Esophagus muscularis mucosa (tissue), 4 donors: ENCODE results near the gene ZFYVE28. TPM values are rescaled to one million over a fixed set of nuclear protein-coding genes. Genes with fewer than 3 reads are reported as not detected.

Source experiments
- DNase-seq: peaks from one replicate; pipeline ENCODE4 v3.0.0-alpha.2; 2017; ENCODE audit errors: extremely low spot score
- H3K27ac ChIP-seq, 4 donors: fragments of 200-600 bp; sonication (generic); replicated peaks in 1 of 4; 1 replicate in 3 of 4; 2 replicates in 1 of 4; pipeline ENCODE4 v1.5.1; 2016 to 2019; ENCODE audit warnings: mild to moderate bottlenecking in 1 of 4
- H3K27me3 ChIP-seq, 4 donors: fragments of 200-600 bp; sonication (generic); one replicate each; pipeline versions ENCODE4 v1.5.1 to v1.6.0; 2016 to 2019
- H3K36me3 ChIP-seq, 4 donors: fragments of 200-600 bp; sonication (generic); one replicate each; pipeline ENCODE4 v1.5.1; 2016 to 2019
- H3K4me1 ChIP-seq, 4 donors: fragments of 200-600 bp; sonication (generic); one replicate each; pipeline ENCODE4 v1.5.1; 2016 to 2019
- H3K4me3 ChIP-seq, 4 donors: fragments of 200-600 bp; sonication (generic); 1 replicate in 2 of 4; 2 replicates in 2 of 4; pipeline ENCODE4 v1.5.1; 2016 to 2019; ENCODE audit warnings: mild to moderate bottlenecking in 4 of 4, moderate library complexity in 1 of 4
- H3K9me3 ChIP-seq, 4 donors: fragments of 200-600 bp; sonication (generic); 1 replicate in 3 of 4; 2 replicates in 1 of 4; pipeline ENCODE4 v1.5.1; 2016 to 2019
- EP300 ChIP-seq: sonication (generic); formaldehyde crosslinking; IDR thresholded peaks from one replicate; pipeline ENCODE4 v1.6.1; 2017; ENCODE audit warnings: antibody characterized with exemption
- POLR2A ChIP-seq: fragments of 450-650 bp; IDR thresholded peaks from one replicate; pipeline ENCODE4 v1.6.1; 2017; ENCODE audit warnings: antibody characterized with exemption, moderate library complexity, mild to moderate bottlenecking, low read depth
- POLR2AphosphoS5 ChIP-seq, 2 donors: sonication (generic); formaldehyde crosslinking; IDR thresholded peaks; one replicate each; pipeline ENCODE4 v1.6.1; 2017; ENCODE audit warnings: antibody characterized with exemption in 2 of 2
- WGBS: methylation state at CpG from one replicate; pipeline ENCODE4 v1.1.5; 2018; 5-methylcytosine and 5-hydroxymethylcytosine counted together
- intact Hi-C: fragments of 100-400 bp; cut with DNase I; formaldehyde crosslinking; loops from one replicate; pipeline ENCODE4 v1.15.1; 2023
- total RNA-seq, 4 donors: library from RNA; depleted of rRNA; stranded (reverse); fragments of >200 nt; gene quantifications; one replicate each; pipeline versions ENCODE4 v1.1.0 to v1.2.1, GENCODE V29; 2016
- TF ChIP-seq, protein P1 (sequence below), 3 experiments: fragments of 200-600 bp in 2 of 3; fragments of 450-650 bp in 1 of 3; sonication (generic) in 2 of 3; IDR thresholded peaks; one replicate each; pipeline ENCODE4 v1.5.1; 2017 to 2019; ENCODE audit warnings: antibody characterized with exemption in 3 of 3, mild to moderate bottlenecking in 2 of 3, moderate library complexity in 1 of 3

Gene ZFYVE28
- total RNA-seq, 4 donors from 2014 or later = 4.5 to 13.4 (median 8.4) TPM

GRCh38 chr4:2267841-2268240 lies 150.6 kb downstream of the ZFYVE28 start:
- intact Hi-C loops = no loop called here
- Histone ChIP-seq H3K27me3 (no peaks in the 10 kb centered on the region), H3K36me3 (peaks cover 0 to 21% (median 13%) of the 10 kb centered on the region in 4 donors), H3K27ac (no peak overlapping the region), H3K4me1 (peaks cover 30 to 47% (median 37%) of the 10 kb centered on the region in 4 donors), H3K4me3 (no peak overlapping the region), H3K9me3 (no peaks in the 10 kb centered on the region)
- DNase-seq = no peak
- WGBS = 92% methylated on average over 6 of the region's 12 CpGs
- TF ChIP-seq POLR2AphosphoS5 (IDR thresholded peaks at IDR 0.05) (no peak), EP300 (no peak), POLR2A (no peak)
- TF ChIP-seq, protein P1, sequence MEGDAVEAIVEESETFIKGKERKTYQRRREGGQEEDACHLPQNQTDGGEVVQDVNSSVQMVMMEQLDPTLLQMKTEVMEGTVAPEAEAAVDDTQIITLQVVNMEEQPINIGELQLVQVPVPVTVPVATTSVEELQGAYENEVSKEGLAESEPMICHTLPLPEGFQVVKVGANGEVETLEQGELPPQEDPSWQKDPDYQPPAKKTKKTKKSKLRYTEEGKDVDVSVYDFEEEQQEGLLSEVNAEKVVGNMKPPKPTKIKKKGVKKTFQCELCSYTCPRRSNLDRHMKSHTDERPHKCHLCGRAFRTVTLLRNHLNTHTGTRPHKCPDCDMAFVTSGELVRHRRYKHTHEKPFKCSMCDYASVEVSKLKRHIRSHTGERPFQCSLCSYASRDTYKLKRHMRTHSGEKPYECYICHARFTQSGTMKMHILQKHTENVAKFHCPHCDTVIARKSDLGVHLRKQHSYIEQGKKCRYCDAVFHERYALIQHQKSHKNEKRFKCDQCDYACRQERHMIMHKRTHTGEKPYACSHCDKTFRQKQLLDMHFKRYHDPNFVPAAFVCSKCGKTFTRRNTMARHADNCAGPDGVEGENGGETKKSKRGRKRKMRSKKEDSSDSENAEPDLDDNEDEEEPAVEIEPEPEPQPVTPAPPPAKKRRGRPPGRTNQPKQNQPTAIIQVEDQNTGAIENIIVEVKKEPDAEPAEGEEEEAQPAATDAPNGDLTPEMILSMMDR (IDR thresholded peaks at IDR 0.05) = no peak

- intact Hi-C loops = no loop called here
Observed at GRCh38 chr4:2267320-2267811, 151.1 kb downstream of the ZFYVE28 start.

GRCh38 chr4:2266821-2267220 lies 151.6 kb downstream of the ZFYVE28 start:
- 83% methylated on average over 3 of the region's 5 CpGs for WGBS
- DNase-seq = no peak
- no peak overlapping the region for H3K4me3 ChIP-seq
- no peak for TF ChIP-seq POLR2AphosphoS5 (IDR thresholded peaks at IDR 0.05)
- no peak for TF ChIP-seq POLR2A
- TF ChIP-seq, protein P1 (IDR thresholded peaks at IDR 0.05) = no peak
- no peak for TF ChIP-seq EP300
- intact Hi-C loops = no loop called here
- peaks cover 0 to 17% (median 11%) of the 10 kb centered on the region in 4 donors for H3K36me3 ChIP-seq
- H3K9me3 ChIP-seq = no peaks in the 10 kb centered on the region
- peaks cover 32 to 52% (median 41%) of the 10 kb centered on the region in 4 donors for H3K4me1 ChIP-seq
- H3K27ac ChIP-seq = peak overlapping the region in 3 of 4 donors; percentile 50 to 79 (median 55)
- no peaks in the 10 kb centered on the region for H3K27me3 ChIP-seq

More at GRCh38 chr4:2267320-2267811, 151.1 kb downstream of the ZFYVE28 start:
- H3K4me3 ChIP-seq = no peak overlapping the region
- no peaks in the 10 kb centered on the region for H3K27me3 ChIP-seq
- no peaks in the 10 kb centered on the region for H3K9me3 ChIP-seq
- H3K4me1 ChIP-seq = peaks cover 32 to 52% (median 41%) of the 10 kb centered on the region in 4 donors
- no peak for DNase-seq
- H3K27ac ChIP-seq = no peak overlapping the region
- 94% methylated on average over 5 of the region's 18 CpGs for WGBS
- peaks cover 0 to 17% (median 13%) of the 10 kb centered on the region in 4 donors for H3K36me3 ChIP-seq
- TF ChIP-seq POLR2AphosphoS5 (IDR thresholded peaks at IDR 0.05) (no peak), POLR2A (no peak), EP300 (no peak)
- TF ChIP-seq, protein P1 (IDR thresholded peaks at IDR 0.05) = no peak

DNA sequence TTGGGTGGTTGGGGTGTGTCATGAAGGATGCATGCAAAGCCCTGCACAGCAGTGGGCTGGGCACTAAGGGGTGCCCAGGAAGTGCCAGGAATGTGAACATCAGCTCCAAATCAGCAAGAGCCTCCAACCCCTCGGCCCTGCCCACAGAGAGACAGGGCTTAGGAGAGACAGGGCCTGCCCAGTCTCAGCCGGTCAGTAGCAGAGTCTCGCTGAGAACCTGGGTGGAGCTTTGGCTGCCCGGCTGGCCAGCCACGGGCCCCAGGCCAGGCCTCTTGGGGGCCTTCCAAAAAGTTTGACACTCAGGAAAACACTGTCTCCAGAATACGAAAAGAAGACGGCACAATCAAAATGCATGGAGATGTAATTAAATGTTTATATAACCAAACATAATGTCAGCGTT lies 152.3 kb downstream of the ZFYVE28 start:
- intact Hi-C loops = no loop called here
- peak overlapping the region in 1 of 4 donors; percentile 10 for H3K4me3 ChIP-seq
- TF ChIP-seq EP300 (no peak), POLR2AphosphoS5 (IDR thresholded peaks at IDR 0.05) (peak in 1 of 2 donors; percentile 79)
- H3K4me1 ChIP-seq = peaks cover 32 to 52% (median 41%) of the 10 kb centered on the region in 4 donors
- no peaks in the 10 kb centered on the region for H3K9me3 ChIP-seq
- WGBS = 21% methylated on average over 8 of the region's 8 CpGs
- no peaks in the 10 kb centered on the region for H3K27me3 ChIP-seq
- peak overlapping the region; percentile 50 to 79 (median 61) for H3K27ac ChIP-seq
- peaks cover 0 to 12% (median 10%) of the 10 kb centered on the region in 4 donors for H3K36me3 ChIP-seq
- DNase-seq = no peak

DNA sequence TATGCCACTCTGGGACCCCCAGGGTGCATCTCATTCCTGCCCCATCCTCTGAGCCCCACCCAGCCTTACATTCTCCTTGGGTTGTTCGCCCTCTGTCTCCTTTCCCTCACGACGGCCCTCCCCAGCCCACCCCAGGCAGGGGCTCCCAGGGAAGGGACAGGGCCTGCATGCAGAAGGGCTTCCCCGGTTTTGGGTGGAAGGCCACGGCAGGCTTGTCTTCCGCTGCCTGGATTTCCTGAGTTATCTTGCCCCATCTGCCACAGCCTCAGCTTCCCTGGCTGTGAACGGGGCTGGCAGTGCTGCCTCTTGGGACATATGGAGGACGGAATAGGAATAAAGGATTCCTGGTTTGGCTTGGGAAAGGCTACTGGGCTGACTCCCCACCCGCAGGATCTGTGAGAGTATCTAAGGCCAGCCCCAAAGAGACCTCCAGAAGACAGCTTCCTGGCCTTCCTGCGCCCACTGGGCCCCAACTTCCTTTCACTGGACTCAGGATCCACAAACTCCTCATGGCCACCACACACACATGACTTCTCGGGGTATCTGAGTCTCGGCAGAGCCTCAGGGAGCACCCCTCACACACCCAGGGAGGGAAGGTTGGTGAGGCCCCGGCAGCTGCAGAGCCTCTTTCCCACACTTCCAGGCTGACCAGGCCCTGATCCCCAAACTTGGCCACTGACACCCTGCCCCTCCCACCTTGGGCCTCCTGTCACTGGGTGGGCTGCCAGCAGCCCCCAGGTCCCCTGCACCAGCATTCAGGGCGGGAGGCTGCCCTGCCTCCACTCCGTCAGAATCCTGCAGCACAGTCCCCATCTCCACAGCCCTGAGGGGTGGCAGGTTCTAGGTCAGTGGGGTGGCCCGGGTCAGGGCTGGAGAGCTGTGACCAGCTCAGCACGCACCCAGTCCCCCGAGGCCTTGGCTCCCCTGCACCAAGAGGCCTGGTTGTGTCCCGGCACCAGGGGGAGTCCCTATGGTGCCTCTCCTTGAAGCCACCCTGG lies 153.0 kb downstream of the ZFYVE28 start:
- DNase-seq = no peak
- Histone ChIP-seq H3K9me3 (no peaks in the 10 kb centered on the region), H3K4me1 (peaks cover 37 to 59% (median 47%) of the 10 kb centered on the region in 4 donors), H3K4me3 (peak overlapping the region in 1 of 4 donors; percentile 10), H3K27ac (peak overlapping the region; percentile 50 to 79 (median 61)), H3K36me3 (peaks cover 0 to 5% (median 2%) of the 10 kb centered on the region in 4 donors), H3K27me3 (no peaks in the 10 kb centered on the region)
- TF ChIP-seq, protein P1 (IDR thresholded peaks at IDR 0.05) = no peak
- no peak for TF ChIP-seq EP300
- TF ChIP-seq POLR2A = no peak
- no peak for TF ChIP-seq POLR2AphosphoS5 (IDR thresholded peaks at IDR 0.05)
- 88% methylated on average over 14 of the region's 19 CpGs for WGBS
- intact Hi-C loops = no loop called here
